GM21381 (cell line): ENCODE results near the gene ENTPD2.
A peak's percentile ranks its signal among the peaks of the same experiment; 100 is the strongest.

ENCODE experiments used
- ATAC-seq: cut with Tn5 transposase; IDR thresholded peaks from one replicate; pipeline ENCODE4 v1.9.1; 2021; ENCODE audit warnings: mild to moderate bottlenecking, moderate library complexity; ENCODE audit not compliant: unreplicated experiment

ENTPD2 gene

GRCh38 chr9:137031904-137032640 is 21.8 kb downstream of the ENTPD2 start, which contains the start of gene FUT7:
FUT7 (minus strand) TSS chr9:137032088; CDS start chr9:137031991, 97 bp downstream.
- ATAC-seq = no peak

- ATAC-seq = no peak
These were observed 23.0 kb downstream of the ENTPD2 start for GRCh38 chr9:137030538-137031527.

DNA sequence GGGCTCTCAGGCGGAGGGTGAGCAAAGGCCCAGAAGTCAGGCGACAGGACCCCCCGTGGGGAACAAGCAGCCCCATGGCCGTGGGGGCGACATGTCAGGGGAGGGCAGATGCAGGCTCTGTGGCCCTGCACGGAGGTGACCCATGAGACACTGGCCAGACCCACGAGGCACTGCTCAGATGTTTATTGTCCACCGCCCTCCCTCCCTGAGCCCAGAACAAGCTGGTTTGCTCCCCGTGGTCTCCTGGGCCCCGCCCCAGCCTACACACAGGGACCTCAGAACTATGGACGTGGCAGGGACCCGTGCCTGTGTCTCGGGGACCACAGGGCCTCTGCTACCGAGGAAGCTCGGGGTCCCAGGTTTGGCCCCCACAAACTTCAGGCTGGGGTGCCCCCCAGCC is 23.9 kb downstream of the ENTPD2 start:
- ATAC-seq = no peak

DNA sequence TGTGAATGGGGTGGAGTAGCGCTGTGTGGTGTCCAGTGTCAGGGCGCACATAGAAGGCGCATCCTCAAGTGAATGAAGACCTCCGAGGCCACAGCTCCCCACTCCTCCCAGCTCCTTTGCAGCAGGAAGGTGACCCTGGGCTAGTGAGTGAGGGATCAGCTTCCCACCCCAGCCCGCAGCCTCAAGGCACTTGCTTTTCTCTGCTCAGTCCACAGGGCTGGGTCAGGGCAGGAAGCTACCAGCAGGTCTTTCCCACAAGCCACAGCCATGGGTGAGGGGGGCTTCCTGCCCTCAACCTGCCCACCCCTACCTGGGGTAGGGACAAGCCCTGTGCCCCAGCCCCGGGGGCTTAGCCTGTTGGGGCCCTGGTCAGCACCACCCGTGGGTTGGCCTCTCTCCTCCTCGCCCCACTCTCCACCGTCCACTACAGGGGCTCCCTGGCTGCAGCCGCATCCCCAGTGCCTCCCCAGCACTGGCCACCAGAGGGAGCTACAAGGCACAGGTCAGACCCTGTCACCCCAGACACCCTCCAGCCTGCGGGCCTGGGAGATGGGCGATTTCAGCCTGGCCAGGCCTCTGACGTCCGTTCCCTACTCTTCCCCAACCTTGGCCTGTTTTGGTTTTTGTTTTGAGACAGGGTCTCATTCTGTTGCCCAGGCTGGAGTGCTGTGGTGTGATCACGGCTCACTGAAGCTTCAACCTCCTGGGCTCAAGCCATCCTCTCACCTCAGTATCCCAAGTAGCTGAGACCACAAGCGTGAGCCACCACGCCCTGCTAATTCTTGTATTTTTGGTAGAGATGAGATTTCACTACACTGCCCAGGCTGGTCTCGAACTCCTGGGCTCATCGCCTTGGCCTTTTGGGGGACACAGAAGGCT is 24.6 kb downstream of the ENTPD2 start:
- peak; percentile 29 for ATAC-seq

DNA sequence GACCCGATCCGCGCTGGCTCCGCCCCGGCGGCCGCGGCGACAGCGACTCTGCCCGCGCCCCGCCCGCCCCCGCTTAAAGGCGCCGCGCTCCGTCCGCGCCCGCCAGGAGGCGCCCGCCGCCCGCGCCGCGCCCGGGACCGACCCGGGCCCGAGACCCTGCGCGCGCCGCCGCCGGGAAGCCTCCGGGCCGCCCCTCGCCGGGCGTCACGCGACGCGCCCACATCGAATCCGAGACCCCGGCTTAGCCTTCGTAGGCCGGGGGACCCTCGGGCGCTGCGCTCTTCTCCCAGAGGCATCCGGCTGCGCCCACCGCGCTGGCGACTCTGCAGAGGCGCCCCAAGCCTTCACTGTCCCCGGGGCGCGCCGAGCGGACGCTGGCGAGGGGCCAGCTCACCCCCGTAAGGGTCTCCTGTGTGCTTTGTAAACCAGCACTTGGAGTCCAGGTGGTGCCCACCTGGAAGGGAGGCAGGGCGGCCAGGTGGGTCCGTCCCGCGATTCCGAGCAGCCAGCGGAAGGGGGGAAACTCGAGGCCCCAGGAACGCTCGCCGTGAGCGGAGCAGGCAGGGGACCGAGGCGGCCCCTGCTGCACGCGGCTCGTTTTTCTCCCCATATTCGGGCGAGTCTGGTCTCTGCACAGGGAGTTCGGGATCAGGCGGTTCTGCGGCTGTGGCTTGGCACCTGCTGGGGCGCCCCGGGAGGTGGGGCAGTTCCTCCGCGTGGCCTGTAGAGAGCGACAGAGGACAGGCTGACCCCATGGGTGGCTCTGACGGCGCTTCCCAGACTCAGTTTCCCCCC is 25.4 kb downstream of the ENTPD2 start:
- ATAC-seq = peak; percentile 40

DNA sequence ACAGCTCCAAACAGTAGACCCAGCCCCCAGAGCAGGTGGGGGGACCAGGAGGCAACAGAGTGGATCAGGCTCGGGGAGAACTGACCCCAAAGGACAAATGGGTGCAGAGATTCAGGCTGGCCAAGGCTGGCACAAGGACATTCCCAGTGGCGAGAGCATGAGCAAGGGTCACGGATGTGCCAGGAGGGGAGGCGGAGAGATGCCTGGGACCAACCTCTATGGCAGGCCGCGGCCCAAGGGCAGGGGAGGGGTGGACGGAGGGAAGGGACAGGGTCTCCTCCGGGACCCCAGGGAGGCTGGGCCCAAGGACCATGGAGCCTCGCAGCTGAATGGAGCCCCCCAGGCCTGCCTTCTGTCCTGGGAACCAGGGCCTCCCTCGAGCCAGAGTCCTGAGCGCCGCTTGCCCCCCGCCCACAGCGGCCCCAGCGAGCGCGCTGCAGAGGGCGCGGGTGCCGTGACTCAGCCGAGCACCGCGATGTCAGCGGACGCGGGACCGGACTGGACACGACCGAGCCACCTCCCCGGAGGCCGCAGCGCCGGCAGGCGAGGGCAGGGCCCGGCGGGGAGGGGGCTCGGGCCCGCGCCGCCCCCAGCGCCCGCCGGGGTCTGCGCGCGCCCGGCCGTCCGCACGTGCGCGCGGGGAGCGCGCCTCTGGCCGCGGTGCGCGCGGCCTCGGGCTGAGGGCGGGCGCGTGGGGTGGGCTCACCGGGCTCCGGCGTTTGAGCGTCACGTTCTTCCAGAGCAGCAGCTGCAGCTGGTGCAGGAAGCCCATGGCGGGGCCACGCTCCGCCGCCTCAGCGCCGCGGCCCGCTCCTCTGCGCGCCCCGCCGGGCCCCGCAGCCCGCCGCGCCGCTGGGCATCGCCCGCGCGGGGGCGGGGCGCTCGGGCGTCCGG is 26.2 kb downstream of the ENTPD2 start, which contains the start of gene ABCA2:
ABCA2 (minus strand) TSS at position 869 of the 894 bp plus-strand sequence; CDS start at position 772, 97 bp downstream.
- ATAC-seq = no peak

DNA sequence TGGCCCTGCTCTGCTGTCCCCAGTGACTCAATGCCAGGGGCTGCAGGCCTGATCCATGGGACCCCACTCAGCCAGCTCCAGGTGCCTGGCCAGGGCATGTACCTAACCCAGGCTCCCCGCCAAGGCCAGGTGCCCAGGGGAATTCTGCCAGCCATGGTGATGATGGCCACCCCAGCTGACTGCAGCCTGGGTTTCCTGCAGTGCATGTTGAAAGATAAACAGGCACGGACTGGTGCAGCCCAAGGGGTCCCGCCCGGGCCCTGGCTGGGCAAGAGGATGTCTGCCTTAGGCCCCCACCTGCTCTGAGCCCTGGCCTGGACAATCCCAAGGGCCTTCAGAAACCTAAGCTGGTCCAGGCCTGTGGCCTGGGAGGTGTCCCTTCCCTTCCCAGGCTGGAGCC is 27.0 kb downstream of the ENTPD2 start:
- no peak for ATAC-seq

DNA sequence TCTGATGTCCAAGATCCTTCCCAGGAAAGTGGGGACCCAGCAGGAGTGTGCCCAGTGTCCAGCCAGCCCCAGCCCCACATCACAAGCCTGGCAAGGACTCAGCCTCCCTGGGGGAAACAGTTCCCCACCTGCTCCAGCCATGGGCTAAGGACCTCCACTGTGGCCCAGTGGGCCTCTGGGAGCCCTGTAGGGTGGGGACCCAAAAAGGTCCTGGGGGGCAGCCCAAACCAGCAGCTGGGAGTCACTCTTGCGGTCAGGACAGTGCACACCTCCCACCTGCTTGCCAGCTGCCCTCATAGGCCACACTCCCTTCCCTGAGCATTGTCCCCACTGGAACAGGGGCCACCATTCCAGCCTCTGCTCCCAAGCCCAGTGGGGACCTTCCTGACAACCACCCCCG is 27.5 kb downstream of the ENTPD2 start:
- no peak for ATAC-seq

- ATAC-seq = no peak
These were observed 28.3 kb downstream of the ENTPD2 start for GRCh38 chr9:137025517-137025966.

- no peak for ATAC-seq
These were observed 30.3 kb downstream of the ENTPD2 start for GRCh38 chr9:137023583-137023991.

- no peak for ATAC-seq
These were observed 30.7 kb downstream of the ENTPD2 start for GRCh38 chr9:137023157-137023556.

DNA sequence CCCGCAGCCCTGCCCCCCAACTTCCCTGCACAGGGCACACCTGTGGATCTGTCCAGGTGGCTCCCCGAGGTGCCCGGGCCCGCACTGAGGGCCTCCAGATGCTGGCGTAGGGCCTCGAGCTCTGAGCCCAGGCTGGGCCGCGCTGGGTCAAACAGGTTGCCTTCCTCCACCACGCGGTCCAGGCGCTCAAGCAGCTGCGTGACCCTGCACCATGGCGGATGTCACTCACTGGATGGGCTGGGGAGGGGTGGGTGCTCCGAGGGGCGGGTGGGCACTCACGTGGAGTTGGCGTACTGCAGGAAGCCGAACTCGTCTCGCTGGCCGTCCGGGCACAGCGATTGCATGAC is 31.2 kb downstream of the ENTPD2 start:
- ATAC-seq = no peak

GRCh38 chr9:137021979-137022661 is 31.7 kb downstream of the ENTPD2 start:
- ATAC-seq = no peak

DNA sequence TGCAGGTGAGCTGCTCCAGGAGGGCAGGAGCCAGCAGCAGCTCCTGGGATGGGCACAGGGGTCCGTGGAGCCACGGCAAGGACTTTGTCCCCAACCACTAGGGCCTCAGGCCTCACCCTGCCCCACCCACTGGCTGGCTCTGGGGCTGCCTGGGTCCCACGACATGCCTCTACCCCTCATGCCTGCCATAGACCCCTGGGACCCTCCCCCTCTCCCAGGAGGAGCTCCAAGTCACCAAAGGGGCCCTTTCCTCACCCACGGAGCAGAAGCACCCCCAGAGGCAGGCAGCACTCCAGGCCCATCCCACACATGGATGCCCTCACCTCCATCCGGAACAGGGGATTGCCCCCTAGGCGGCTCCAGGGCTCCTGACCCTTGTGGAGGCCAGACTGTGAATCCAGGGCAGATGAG is 32.3 kb downstream of the ENTPD2 start:
- no peak for ATAC-seq

- ATAC-seq = no peak
These were observed 32.9 kb downstream of the ENTPD2 start for GRCh38 chr9:137020771-137021567.

DNA sequence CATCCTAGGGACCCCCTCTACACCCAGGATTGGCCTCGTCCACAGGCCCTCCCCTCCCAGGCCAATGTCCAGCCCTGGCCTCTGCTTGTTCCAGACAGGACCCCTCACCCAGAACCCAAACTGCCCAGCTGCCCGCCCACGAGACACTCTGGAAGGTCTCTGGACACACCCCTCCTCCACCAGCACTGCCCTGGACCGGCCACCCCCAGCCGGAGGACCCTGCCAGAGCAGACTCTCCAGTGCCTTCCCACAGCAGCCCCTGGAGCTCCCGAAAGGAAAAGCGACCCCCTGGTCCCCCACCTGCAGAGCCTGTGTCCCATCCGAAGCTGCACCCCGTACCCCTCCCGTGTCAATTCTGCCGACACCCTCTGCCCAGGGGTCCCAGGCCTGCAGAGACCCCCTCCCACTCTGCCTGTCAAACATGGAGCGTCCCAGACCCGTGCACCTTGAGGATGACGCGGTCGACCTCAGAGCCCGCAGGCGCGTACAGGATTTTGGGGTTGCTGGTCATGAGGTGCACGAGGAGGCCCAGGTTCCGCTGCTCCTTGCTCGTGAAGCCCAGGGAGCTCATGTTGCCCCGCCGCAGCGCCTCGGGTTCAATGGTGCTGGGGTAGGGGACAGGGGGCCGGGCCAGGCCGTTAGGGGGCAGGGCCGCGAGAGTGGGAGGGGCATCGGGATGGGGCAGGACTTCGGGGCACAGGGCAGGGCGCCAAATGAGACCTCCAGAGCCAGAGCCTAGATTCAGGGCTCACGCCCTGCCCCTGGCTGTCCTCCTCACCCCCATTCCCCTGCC is 33.8 kb downstream of the ENTPD2 start:
- no peak for ATAC-seq
